Brain microvascular endothelial cell (primary cell): ENCODE data around the gene HOXA6.

Experiments
- DNase-seq: peaks from one replicate; pipeline ENCODE4 v3.0.0-alpha.2; 2020
- H3K27ac ChIP-seq: fragments of 250-450 bp; sonication (Bioruptor Pico); 2 replicates; pipeline ENCODE4 v1.5.1; 2020; ENCODE audit warnings: mild to moderate bottlenecking, moderate library complexity
- H3K27me3 ChIP-seq: fragments of 250-450 bp; sonication (Bioruptor Pico); replicated peaks from 2 replicates; pipeline ENCODE4 v1.5.1; 2020; ENCODE audit warnings: mild to moderate bottlenecking
- H3K36me3 ChIP-seq: fragments of 250-450 bp; sonication (Bioruptor Pico); replicated peaks from 2 replicates; pipeline ENCODE4 v1.5.1; 2020; ENCODE audit warnings: mild to moderate bottlenecking
- H3K4me3 ChIP-seq: 2 replicates; pipeline ENCODE4 v1.5.1; 2011; ENCODE audit warnings: low read depth, mild to moderate bottlenecking, control low read depth, low read length, moderate library complexity
- in situ Hi-C: cut with HindIII; loops from 2 replicates; pipeline ENCODE4 v1.10.0; 2017; ENCODE audit warnings: low sequenced_read_pairs, low pct_ligation_motif_present
- TF ChIP-seq, protein P1 (sequence below): IDR thresholded peaks from 2 replicates; pipeline ENCODE4 v1.5.1; 2011; ENCODE audit warnings: low read depth, mild to moderate bottlenecking, moderate library complexity, low read length, control low read depth, inconsistent platforms; ENCODE audit errors: missing control alignments

The HOXA6 gene

GRCh38 chr7:27149842-27150567 is 2.4 kb upstream of the HOXA6 start:
- TF ChIP-seq, protein P1, sequence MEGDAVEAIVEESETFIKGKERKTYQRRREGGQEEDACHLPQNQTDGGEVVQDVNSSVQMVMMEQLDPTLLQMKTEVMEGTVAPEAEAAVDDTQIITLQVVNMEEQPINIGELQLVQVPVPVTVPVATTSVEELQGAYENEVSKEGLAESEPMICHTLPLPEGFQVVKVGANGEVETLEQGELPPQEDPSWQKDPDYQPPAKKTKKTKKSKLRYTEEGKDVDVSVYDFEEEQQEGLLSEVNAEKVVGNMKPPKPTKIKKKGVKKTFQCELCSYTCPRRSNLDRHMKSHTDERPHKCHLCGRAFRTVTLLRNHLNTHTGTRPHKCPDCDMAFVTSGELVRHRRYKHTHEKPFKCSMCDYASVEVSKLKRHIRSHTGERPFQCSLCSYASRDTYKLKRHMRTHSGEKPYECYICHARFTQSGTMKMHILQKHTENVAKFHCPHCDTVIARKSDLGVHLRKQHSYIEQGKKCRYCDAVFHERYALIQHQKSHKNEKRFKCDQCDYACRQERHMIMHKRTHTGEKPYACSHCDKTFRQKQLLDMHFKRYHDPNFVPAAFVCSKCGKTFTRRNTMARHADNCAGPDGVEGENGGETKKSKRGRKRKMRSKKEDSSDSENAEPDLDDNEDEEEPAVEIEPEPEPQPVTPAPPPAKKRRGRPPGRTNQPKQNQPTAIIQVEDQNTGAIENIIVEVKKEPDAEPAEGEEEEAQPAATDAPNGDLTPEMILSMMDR, result no peak
- no peak for DNase-seq
- H3K4me3 ChIP-seq, result no peak overlapping the region
- in situ Hi-C loops, result no loop called here
- peaks cover 95% of the 10 kb centered on the region for H3K27me3 ChIP-seq
- no peak overlapping the region for H3K27ac ChIP-seq
- H3K36me3 ChIP-seq, result no peaks in the 10 kb centered on the region

DNA sequence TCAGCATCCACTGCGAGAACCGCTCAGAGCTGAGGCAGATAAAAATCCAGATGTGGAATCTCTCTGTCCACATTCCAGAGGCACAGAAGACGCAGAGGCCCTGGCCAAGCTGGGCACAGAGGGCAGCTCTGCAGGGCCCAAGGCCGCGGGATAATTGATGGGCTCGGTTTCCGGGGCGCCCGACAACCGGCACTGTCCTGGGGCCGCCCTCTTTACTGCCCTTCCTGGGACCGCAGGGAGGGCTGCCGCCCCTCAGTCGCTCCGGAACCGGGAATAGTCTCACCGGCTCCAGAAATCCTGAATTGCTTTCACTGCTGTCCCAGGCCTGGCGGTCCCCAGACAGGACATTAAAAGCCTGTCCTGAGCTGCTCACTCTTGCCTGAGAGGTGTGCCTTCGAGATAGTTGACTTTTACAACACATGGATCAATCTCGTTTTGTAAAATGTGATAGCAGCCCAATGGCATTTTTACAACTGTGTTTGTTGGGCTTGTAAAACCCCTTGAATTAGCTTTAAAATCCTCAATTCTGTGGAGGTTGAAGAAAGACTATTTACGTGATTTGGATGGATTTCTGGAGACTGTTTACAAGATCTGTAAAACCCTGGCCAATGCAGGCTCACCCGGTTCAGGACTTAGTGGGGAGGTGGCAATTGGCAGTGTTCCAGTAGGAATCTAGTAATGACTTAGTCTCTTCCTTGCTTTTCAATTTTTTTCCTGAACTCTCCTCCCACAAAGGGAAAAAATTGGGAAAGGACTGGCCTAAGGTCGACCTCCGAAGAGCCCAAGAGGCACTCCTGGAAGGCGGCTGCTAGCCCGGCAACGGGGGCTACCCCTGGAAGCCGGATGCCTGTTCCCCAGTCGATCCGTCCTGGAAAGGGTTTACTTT is 1.4 kb upstream of the HOXA6 start:
- Histone ChIP-seq H3K27ac (no peak overlapping the region), H3K27me3 (peaks cover 95% of the 10 kb centered on the region), H3K36me3 (no peaks in the 10 kb centered on the region), H3K4me3 (no peak overlapping the region)
- DNase-seq, result no peak
- TF ChIP-seq, protein P1, result no peak
- in situ Hi-C loops, result no loop called here

DNA sequence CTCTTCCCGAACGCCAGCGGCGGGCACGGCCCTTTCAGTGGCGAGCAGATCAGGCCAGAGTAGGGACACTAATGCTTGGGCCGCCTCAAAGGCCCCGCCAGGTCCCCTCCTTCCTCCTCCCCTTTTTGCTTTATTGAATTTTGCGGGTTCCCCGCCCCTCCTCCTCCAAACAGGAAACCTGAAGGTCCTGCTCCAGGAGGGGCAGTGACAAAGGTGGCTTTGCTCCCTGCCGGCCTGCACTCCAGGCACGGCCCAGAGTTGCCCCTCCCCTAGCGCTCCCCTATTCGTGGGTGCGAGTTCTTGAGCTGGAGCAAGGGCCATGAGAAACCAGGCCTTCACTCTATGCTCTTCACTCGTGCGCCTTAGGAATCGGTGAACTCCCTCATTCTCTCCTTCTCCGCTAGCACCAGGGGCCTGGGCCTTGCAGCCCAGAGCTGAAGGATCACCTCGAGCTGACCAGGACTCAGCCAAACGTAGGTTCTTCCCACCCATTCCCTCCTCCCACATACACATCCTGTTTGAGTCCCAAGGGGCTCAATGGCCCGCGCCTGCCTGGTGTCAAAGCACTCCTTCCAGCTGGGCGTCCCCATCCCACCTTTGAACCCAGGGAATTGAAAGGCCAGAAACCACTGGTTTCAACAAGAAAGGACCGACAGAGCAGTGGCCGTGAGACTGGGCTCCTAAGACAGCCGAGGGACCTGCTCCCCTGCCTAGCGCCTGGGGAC is 619 bp upstream of the HOXA6 start:
- H3K36me3 ChIP-seq, result no peaks in the 10 kb centered on the region

GRCh38 chr7:27146491-27147198 is 929 bp downstream of the HOXA6 start:
- DNase-seq, result no peak
- Histone ChIP-seq H3K27ac (no peak overlapping the region), H3K27me3 (peaks cover 95% of the 10 kb centered on the region), H3K36me3 (no peaks in the 10 kb centered on the region), H3K4me3 (no peak overlapping the region)
- TF ChIP-seq, protein P1, result no peak
- in situ Hi-C loops, result no loop called here

More for the DNA sequence above, 619 bp upstream of the HOXA6 start:
- in situ Hi-C loops, result no loop called here
- no peak for DNase-seq
- H3K27ac ChIP-seq, result no peak overlapping the region
- peaks cover 95% of the 10 kb centered on the region for H3K27me3 ChIP-seq
- H3K4me3 ChIP-seq, result no peak overlapping the region
- TF ChIP-seq, protein P1, result no peak

- in situ Hi-C loops, result no loop called here
- H3K4me3 ChIP-seq, result no peak overlapping the region
- DNase-seq, result no peak
- TF ChIP-seq, protein P1, result no peak
- H3K36me3 ChIP-seq, result no peaks in the 10 kb centered on the region
- H3K27me3 ChIP-seq, result peaks cover 95% of the 10 kb centered on the region
- H3K27ac ChIP-seq, result no peak overlapping the region
Observed at GRCh38 chr7:27145914-27146412, 1.6 kb downstream of the HOXA6 start.
